HFF-Myc (cell line): ENCODE measurements around the gene C16orf87.
A peak's percentile ranks its signal among the peaks of the same experiment; 100 is the strongest.

Experiments
- DNase-seq: peaks from one replicate; pipeline ENCODE4 v3.0.0-alpha.2; 2011; ENCODE audit warnings: low read depth; ENCODE audit errors: extremely low read depth
- H3K4me3 ChIP-seq: replicated peaks from 2 replicates; pipeline ENCODE4 v1.5.1; 2011; ENCODE audit warnings: low read depth, mild to moderate bottlenecking, control low read depth, low read length
- CTCF ChIP-seq: IDR thresholded peaks from 2 replicates; pipeline ENCODE4 v1.5.1; 2012; ENCODE audit warnings: mild to moderate bottlenecking, low read depth, low read length, control low read depth; ENCODE audit errors: missing control alignments

C16orf87 gene

DNA sequence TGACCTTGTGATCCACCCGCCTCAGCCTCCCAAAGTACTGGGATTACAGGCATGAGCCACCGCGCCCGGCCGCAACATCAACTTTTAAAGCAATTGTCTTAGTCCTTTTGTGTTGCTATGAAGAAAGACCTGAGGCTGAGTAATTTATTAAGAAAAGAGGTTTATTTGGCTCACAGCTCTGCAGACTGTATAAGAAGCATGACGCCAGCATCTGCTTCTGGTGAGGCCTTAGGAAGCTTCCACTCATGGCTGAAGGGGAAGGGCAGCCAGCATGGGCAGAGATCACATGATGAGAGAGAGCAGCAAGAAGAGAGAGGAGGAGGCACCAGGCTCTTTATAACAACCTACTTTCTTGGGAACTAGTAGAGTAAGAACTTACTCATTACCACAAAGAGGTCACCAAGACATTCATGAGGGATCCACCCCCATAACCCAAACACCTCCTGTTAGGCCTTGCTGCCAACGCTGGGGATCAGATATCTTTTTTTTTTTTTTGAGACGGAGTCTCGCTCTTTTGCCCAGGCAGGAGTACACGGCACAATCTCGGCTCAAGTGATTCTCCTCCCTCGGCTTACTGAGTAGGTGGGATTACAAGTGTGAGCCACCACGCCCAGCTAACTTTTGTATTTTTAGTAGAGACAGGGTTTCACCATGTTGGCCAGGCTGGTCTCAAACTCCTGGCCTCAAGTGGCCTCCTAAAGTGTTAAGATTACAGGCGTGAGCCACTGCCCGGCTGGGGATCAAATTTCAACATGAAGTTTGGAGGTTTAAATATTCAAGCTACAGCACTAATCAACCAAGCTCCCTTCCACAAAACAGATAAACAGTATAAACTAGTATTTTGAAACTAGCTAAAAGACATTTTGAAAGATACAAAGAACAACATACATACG is 31.8 kb upstream of the C16orf87 start:
- no peak for DNase-seq
- TF ChIP-seq CTCF: no peak
- no peak overlapping the region for H3K4me3 ChIP-seq

DNA sequence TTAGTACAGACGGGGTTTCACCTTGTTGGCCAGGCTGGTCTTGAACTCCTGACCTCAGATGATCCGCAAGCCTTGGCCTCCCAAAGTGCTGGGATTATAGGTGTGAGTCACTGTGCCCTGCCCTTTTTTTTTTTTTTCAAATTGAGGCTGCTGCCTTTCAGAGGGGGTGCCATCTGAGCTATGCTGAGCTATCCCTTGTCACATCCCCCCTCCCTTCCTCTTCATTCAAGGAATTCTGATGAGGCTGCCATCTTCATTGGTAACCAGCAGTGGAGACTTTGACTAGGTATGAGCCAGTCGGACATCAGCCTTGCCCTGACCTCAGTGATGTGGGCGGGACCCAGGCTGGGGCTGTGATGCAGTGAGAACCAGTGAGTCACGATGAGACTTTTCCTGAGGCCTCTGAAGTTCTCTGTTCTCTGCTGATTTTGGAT is 28.8 kb upstream of the C16orf87 start:
- TF ChIP-seq CTCF: no peak
- no peak for DNase-seq
- no peak overlapping the region for H3K4me3 ChIP-seq

DNA sequence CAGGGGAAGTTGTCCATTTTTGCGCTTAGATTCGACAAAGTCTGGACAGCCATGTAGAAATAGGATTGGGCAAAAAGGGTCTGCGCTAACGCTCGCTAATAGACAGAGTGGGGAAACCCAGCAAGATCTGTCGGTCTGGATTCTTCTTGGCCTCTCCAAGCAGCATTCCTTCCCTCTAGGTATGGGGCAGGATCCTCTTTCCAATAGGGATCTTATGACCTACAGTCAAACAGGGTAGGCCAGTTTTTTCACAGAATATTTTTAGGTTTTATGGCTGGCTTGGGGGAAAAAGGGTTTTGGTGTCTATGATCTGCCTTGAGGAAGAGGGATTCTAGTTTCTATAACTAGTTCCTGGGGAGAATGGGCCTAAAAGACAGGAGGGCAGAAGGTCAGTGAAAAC is 27.2 kb upstream of the C16orf87 start:
- TF ChIP-seq CTCF: no peak

DNA sequence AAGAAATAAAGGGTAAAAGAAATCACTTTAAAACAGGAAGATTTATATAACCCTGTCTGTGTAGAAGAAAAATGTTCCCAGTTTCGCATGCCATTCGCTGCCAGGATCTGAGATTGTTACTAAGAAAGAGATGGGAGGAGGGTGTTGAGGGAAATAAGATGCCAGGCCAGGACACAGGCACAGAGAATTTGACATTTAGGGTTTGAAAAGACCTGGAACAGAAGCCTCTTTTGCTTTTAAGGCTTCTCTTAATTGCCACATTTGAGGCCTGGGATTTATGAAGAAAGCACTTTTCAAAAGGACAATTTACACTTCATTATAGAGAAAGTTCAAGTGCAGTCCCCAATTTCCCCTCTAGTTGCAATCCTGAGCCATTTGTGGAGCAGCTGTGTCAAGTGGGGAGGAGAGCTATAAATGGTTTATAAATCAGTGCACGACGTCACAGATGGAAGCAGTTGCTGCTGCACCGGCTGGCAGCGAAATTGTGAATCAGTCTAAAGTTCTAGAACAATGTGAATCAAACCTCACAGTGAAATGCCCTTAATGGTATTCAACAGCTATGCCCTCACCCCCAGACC is 26.5 kb upstream of the C16orf87 start:
- peak; percentile 43 for DNase-seq
- peak; percentile 46 for TF ChIP-seq CTCF
- H3K4me3 ChIP-seq: no peak overlapping the region

More for the DNA sequence above, 27.2 kb upstream of the C16orf87 start:
- DNase-seq: no peak
- no peak overlapping the region for H3K4me3 ChIP-seq

DNA sequence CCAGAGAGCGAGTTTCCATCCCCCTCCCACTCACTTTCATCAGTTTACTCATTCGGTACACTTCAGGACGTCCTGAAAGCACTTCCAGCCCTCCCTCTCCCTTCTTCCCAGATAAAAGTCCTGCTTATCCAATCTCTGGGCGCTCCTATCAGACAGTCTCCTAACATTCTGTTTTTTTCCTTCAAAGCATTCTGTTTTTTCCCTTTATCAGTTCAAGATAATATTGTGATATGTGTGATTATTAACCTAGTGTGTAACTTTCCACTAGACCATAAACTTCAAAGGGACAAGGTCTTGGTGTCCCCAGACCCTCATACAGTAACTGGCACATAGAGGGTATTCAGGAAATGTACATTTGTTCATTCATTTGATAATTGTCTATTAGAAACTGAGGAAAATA is 24.4 kb upstream of the C16orf87 start:
- no peak overlapping the region for H3K4me3 ChIP-seq
- no peak for DNase-seq
- TF ChIP-seq CTCF: no peak

- DNase-seq: no peak
- no peak overlapping the region for H3K4me3 ChIP-seq
- no peak for TF ChIP-seq CTCF
Observed at GRCh38 chr16:46854846-46855245, 23.9 kb upstream of the C16orf87 start.
